NCI-H2196 treated with DMSO at 0.1 percent for 48 hours (cell line): Measurements from ENCODE around the gene APBA3.
A peak's percentile ranks its signal among the peaks of the same experiment; 100 is the strongest.

Source experiments
- DNase-seq: peaks from one replicate; lab custom pipeline; 2025; ENCODE audit not compliant: unreplicated experiment; lab: John Stamatoyannopoulos, UW

APBA3 gene, protein sequence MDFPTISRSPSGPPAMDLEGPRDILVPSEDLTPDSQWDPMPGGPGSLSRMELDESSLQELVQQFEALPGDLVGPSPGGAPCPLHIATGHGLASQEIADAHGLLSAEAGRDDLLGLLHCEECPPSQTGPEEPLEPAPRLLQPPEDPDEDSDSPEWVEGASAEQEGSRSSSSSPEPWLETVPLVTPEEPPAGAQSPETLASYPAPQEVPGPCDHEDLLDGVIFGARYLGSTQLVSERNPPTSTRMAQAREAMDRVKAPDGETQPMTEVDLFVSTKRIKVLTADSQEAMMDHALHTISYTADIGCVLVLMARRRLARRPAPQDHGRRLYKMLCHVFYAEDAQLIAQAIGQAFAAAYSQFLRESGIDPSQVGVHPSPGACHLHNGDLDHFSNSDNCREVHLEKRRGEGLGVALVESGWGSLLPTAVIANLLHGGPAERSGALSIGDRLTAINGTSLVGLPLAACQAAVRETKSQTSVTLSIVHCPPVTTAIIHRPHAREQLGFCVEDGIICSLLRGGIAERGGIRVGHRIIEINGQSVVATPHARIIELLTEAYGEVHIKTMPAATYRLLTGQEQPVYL

DNA sequence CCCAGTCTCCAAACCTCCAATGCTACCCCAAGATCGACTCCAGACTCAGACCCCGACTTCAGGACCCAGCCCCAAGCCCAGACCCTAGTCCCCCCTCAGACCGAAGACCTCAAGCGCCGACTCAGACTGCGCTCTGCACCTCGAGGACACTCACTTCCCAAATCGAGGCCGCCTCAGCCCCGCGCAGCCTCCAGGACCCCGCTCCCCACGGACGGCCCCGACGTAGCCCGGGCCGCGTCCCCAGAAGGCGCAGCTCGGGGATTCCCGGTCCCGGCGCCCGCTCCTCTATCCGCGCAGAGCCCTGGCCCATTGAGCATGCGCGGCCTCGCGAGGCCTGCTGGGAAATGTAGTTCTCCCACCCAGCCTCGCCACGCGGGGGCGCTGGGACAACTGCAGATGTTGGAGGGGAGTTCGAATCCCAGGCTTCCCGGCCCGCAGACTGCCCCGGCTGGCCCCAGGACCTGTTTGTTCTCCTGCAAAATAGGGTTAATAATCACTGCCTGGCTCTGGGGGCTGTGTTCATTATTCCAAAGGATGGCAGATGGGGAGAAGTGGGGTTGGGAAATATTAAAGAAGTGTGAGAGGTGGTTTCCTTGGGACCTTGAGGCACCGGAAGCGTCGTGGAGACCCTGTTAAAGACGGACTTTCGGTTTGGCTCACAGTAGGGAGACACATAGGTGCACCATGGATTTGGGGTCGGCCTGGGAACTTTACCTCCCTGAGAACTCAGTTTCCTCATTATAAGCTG is at the start of gene APBA3:
Gene APBA3, minus strand, starts transcription at position 311 of the 748 bp plus-strand sequence. CDS start 1,428 bp downstream, outside the sequence.
- peak; percentile 74 for DNase-seq

DNA sequence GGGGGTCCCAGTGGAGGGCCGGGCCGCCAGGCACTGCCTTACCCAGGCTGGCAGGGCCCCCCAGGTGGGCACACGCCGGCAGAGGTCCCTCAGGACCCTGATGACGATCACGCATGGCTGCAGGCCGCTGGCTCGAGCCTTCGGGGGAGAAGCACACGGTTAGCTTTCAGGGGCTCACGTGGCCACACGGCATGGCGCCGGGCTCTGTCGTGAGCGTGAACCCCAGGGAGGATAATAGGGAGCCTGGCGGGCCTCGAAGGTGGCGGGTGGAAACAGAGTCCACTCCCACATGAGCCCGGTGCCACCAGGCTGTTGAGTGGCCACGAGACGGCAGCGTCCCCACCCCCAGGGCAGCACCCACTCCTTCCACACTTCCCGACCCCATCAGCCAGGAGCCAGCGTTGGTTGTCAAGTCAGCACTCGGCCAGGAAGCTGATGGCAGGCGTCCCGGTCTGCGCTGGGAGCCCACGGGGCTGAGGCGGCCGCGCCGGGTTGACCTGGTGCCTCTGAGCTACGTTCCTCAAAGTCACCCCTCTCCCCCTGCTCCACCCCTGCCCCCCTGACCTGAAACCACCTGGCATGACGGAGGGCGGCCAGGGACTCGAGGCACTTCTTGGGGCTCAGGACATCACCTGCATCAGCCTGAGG is 49.3 kb upstream of the APBA3 start:
- DNase-seq = no peak

DNA sequence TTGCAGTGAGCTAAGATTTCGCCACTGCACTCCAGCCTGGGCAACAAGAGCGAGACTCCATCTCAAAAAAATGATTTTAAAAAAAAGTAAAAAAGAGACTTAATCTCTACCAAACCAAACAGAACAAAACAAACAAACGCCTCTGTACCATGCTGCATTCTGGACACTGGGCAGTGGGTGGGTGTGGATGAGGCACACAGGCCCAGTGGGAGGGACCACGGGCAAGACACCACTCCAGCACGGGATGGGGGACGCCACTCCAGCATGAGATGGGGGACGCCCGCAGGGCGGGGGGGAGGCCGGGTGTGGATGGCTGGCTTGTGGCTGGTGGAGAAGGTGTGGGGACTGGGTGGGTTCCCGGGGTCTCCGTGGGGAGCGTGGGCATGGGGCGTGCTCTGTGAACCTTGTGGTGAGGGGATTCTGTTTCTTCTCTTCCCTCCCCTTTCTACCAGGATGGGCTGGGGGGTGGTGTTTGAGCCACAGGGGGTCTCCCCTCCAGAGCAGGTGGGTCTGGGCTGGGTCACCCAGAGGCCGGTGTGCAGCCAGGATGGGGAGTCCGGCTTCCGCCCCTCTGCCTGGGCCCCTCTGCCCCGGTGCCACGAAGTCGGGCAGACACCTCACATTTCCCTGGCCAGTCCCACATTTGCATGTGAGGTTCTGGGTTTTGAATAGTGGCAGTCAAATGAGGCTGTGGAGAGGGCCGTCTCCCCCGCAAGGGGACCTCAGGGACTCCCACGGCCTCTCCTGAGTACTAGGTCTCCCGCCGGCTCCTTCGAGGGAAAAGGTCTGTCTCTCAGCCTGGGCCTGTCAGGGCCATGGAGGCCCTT is 48.6 kb upstream of the APBA3 start:
- DNase-seq = no peak

DNA sequence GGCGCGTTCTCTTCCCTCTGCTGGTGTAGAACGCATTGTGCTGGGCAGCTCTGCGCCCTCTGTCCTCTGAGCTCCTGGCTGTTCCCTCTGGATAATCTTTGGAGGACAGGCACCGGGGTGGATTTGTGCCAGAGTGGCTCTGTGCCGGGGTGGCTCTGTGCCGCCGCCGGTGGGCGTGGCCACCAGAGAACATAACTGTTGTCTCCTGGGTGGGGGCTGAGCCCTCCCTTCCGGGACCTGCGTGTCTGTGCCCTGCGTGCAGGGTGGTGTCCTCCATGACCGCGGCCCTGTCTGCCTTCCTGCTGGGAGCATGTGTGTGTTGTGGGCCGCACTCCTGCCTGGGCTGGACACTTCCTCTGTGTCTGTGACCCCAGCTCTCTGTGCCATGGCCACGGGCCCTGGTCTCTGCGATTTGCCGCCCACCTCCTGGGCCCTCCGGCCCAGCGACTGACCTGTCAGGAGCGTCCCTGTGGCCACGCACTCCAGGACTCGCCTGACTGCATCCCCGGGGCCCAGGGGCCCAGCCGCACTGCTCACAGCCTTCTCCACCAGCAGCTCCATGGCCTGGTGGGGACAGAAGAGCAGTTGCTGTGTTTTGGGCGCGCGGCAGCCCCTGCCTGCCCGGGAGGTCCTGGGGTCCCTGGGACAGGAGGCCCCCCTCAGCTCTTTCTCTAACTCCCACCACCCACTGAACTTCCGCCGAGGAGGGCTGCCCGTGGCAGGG is 47.1 kb upstream of the APBA3 start:
- DNase-seq = no peak

DNA sequence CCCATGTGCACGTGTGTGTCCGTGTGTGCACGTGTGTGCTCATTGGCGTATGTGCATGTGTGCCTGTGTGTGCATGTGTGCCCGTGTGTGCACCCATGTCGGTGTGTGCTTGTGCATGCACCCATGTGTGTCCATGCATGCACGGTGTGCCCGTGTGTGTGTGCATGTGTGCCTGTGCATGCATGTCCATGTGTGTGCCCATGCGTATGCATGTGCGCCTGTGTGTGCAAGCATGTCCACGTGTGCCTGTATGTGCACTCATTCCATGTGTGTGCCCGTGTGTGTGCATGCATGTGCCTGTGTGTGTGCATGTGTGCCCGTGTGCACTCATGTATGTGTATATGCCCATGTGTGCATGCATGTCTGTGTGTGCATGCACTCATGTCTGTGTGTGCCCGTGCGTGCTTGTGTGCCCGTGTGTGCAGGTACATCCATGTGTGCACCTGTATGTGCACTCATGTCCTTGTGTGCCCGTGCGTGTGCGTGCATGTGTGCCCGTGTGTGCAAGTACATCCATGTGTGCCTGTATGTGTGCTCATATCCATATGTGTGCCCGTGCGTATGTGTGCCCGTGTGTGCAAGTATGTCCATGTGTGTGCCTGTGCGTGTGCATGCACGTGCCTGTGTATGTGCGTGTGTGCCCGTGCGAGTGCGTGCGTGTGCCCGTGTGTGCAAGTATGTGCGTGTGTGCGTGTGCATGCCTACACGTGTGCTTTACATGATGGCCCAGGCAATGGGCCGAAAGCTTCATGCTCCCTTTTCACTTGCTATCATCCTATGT is 46.3 kb upstream of the APBA3 start:
- no peak for DNase-seq

DNA sequence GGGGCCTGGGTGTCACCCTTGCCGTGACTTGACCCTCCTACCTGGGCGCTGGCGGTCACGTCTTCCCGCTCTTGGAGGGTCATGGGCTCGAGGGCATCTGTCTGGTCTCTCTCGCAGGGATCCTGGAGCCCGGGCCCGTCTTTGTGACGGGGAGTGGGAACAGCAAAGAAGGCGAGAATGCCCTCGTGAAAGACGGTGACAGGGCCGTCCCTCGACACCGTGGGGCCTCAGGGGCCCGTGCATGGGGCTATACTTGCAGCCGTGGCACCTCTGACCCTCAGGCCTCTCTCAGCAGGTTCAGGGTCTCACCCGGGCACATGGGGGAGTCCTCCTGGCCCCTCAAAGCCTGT is 45.6 kb upstream of the APBA3 start:
- DNase-seq = no peak

DNA sequence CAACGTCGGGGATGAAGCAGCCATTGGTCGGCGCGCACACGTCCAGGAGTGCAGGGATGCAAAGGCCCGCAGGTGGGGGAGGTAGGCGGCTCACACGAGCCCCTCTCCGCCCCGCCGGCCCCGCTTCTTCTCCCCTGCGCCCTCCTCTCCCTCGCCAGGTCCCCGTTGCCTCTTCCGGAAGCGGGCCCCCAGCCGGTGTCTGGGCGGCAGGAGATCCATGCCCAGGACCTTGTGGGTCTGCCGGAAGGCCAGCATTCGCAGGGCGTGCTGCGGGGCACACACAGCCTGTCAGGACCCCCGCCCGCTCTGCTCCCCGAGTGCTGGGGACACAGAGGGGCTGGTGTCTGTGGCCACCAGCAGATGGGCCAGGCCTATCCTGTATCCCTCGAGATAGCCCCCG is 44.4 kb upstream of the APBA3 start:
- DNase-seq = no peak

DNA sequence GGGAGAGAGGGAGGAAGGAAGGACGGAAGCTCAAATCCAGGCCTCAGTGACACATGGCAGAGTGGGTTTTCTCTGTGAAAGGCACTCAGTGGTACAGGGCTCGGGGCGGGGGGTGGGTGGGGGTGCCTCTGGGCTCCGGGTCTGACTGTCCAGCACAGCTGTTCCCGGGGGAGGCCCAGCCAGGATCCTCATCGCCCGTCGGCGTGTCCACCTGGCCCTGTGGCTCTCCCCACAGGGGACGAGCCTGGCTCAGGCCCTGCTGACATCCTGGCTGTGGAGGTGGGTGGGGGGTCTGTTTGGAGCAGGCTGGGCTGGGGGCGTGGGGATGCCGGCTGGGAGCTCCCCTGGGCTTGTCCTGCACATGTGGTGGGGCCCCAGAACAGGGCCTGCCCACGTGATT is 42.9 kb upstream of the APBA3 start:
- DNase-seq = no peak

DNA sequence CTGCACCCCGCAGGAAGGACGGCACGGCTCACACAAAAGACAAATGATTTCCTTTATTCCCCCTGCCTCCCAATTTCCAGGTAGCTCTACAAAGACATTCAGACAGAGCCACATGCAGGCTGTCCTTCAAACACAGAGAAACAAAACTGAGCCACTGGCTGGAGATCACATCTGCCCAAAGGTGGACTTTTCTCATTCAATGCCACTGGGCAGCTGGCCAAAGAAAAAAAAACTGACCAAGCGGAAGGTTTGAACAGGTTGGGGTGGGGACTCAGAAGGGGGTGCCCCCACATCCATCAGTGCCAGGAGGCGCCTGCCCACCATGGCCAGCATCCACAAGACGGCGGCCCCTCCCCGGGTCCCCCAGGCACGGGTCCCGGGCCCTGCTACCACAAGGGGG is 42.5 kb upstream of the APBA3 start:
- no peak for DNase-seq

DNA sequence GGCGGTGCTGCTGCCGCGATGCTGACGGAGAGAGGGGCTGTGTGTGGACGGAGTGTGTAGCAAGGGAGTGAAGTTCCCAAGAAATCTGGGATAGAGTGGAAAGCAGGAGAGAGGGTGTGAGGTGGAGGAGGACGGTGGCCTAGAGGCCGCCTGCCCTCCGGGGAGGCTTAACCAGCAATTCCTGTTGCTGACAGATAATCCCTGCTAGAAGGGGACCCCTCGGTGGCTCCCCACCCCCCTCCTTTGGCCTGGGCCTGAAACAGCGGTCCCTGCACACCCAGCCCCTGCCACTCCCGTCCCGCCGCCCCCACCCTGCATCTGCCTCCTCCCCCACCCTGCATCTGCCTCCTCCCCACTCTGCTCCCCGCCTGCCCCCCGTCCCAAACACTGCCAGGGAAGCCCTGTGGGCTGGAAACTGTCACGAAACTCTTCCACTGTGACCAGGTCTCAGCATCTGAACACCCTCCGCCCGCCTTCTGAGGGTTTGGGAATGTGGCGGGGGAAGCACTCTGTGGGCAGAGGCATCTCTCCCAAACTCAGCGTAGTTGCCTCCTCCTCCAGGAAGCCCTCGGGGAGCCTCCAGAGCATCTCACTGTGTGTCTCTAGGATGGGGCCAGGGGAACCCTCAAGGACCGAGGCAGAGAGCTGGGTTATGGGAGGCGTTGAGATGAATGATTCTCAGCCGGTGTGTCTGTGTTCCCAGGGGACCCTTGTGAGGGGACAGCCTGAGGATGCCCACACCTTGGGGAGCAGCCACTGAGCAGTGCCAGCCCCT is 41.8 kb upstream of the APBA3 start:
- no peak for DNase-seq

DNA sequence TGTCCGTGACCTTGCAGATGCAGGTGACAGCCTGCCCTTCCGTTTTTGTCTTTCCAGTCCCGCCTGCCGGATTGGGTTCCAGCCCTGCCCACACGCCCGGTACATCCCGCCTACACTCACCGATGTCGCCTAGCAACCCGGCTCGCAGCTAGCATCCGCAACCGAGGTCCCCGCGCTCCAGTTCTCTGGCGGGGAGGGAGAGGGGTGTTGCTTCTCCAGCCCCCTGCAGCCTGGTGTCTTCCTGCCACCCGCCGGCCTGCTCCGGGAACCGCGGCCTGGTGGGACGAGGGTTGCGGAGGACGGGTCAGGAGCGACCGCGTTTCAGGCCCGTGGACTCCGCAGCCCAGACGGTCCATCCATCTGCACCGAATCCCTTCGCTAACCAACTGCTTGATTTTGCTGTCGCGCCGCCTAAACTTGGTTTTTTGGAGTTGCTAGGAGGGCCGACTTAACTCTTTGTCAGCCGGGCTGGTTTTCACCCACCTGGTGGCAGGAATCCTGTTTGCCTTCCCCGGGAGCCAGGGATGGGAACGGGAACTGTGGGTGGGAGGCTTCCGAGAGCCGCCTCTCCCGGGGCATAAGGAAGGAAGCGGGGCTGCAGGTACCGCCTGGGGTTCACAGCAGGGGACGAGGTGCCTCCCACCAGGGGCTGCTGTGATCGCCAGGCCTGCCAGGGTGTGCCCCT is 40.1 kb upstream of the APBA3 start:
- DNase-seq = peak; percentile 66

DNA sequence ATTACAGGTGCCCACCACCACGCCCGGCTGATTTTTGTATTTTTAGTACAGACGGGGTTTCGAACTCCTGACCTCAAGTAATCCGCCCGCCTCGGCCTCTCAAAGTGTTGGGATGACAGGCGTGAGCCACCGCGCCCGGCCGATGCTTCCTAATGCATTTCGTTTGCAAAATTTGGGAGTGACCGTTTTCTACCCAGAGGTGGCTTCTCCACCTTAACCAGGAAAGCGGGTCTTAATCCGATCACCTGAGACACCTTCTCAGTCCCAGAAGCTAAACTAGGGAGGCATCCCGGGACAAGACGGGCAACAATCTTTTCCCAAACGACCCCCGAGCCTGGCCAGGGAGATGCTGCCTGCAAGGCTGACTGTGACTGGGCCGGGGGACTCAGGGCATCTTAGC is 39.5 kb upstream of the APBA3 start:
- no peak for DNase-seq

DNA sequence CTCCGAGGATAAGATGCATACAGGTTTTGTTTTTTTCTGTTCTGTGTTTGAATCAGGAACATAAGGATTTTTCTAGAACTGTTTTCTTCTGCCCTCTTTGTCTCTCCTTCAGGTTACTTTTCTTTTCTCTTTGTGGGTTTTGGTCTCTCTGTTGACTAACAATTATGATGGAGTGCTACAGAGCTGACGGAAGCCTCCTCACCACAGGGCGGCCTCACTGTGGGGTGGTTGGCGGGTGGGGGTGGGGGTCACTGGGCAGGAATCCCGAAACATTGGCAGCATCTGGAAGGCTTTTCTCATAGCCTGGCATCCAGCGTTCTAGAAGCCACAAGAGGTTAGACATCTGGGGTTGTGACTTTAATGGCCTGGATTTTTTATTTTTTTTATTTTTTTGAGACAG is 36.6 kb upstream of the APBA3 start:
- DNase-seq = no peak

DNA sequence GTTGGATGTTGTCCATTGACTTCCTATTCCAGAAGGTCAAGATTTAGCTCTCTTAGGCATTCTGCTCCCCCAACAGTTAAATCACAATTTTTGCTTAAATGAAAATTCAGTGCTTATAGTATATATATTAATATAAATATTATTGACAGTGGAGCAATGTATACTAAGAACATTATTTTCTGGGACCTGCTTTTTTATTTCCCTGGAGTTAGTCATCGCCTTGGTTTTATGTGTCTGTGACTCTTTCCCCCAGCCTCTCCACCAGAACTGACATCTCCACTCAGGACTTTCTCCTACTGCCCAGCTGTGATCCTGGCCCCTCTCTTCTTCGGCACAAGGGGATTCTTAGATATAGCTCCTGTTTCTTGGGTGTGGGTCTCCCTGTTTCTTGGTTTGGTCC is 34.9 kb upstream of the APBA3 start:
- no peak for DNase-seq

DNA sequence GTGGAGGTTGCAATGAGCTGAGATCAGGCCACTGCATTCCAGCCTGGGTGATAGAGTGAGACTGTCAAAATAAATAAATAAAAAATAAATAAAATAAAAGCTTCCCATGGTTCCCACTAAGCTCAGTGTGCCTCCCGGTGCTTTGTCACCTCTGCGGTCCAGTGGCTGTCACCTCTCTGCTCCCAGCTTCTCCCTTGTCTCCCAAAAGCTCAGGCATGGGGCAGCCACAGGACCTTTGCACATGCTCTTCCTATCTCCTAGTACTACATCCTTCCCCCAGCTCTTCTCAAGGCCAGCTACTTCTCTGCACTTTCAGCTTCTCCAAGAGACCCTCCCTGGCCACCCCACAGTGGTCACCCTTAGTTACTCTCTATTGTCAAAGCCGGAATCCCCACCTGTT is 32.3 kb upstream of the APBA3 start:
- DNase-seq = no peak

DNA sequence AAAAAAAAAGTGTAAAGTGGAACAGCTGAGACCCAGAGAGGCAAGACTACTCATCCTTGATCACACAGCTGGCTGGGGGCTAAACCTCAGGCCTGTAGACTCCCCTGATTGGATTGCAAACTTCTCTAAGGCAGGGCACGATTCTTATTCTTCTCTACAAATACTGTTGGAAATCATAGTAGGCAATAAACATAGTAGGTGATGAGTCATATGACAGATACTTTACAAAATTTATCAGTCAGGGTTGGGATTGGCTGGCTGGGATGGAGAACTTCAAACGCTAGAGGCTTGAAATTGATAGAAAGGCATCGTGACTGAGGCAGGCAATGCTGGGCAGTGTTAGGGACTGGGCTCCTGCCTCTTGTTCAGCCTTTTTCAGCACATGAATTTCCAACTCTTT is 30.6 kb upstream of the APBA3 start:
- DNase-seq = no peak

DNA sequence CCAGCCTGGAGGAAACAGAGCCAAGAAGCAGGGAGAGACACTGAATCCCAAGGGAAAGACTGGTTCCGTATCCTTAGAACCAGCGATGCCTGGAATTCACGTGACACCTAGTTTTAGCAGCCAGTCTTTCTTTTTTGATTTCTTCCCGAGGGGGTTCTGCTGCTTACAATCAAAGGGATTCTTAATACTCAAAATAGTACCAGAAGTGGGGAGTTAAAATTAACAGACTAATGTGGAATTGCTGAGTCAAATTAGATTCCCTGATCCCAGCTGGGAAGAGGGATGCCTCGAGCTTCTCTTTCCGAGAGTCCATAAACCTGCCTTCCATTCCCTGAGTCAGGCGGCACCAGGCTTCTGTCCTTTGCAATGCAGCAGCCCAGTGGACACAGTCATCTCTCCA is 29.4 kb upstream of the APBA3 start:
- no peak for DNase-seq

DNA sequence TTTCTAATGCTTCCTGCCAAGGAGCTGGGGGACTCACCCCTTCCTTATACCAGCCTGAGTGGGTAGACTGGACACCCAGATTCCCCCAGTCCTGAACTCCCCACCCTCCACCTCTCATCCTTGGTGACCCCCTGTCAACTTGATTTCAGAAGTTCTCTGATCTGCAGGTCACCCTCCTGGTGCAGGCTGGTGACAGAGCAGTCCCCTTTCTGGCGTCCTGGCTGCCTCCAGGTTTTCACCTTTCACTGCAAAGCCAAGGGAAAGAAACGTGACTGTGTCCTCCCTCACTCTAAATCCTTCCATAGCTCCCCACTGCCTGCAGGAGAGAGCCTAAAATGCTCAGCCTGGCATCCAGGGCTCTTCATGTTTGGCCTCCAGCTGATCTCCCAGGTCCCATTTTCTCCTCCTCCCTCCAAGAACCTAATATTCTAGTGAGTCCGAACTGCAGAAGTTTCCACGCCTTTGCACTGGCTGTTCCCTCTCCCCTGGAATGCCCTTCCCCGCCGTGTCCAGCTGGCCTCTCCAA is 28.8 kb upstream of the APBA3 start:
- DNase-seq = no peak
